IMR-90 (cell line): ENCODE data around the gene OR6X1. TPM values are rescaled to one million over a fixed set of nuclear protein-coding genes. Genes with fewer than 3 reads are reported as not detected.

Source experiments
- ATAC-seq: fragments of 200-7000 bp; cut with Tn5 transposase; 2 replicates; pipeline ENCODE4 v1.9.1; 2020; ENCODE audit warnings: low read depth, mild to moderate bottlenecking, moderate library complexity
- BruUV-seq: library from RNA; stranded (reverse); fragments of 400-500 nt; replicated peaks from 2 replicates; lab custom pipeline; 2021; lab: Mats Ljungman, UMichigan
- CTCF ChIA-PET: fragments of 300-600 bp; formaldehyde crosslinking; extraction: SDS; loops from one replicate; lab custom pipeline; 2021; ENCODE audit warnings: antibody characterized with exemption; lab: Yijun Ruan, JAX
- POLR2A ChIA-PET: fragments of 300-600 bp; sonication (Branson Sonifier 250); formaldehyde crosslinking; loops from one replicate; lab custom pipeline; 2022; ENCODE audit warnings: antibody characterized with exemption; ENCODE audit not compliant: unreplicated experiment; lab: Charles Lee
- DNase-seq: peaks from one replicate; pipeline ENCODE4 v3.0.0; 2013
- H2AFZ ChIP-seq: replicated peaks from 2 replicates; pipeline ENCODE3; 2013; ENCODE audit warnings: low read length, mild to moderate bottlenecking; ENCODE audit not compliant: poor library complexity
- H2AK5ac ChIP-seq: 2 replicates; pipeline ENCODE4 v1.6.1; 2013; ENCODE audit warnings: low read depth, low read length, inconsistent platforms
- H2AK9ac ChIP-seq: replicated peaks from 2 replicates; pipeline ENCODE3; 2013; ENCODE audit warnings: mild to moderate bottlenecking, low read depth, low read length, moderate library complexity; ENCODE audit not compliant: poor library complexity
- H2BK120ac ChIP-seq: 2 replicates; pipeline ENCODE4 v1.6.1; 2013; ENCODE audit warnings: low read depth, low read length, inconsistent platforms
- H2BK15ac ChIP-seq: 3 replicates; pipeline ENCODE4 v1.6.1; 2013; ENCODE audit warnings: low read depth, low read length, inconsistent platforms
- H2BK20ac ChIP-seq: 2 replicates; pipeline ENCODE4 v1.6.1; 2013; ENCODE audit warnings: low read depth, mild to moderate bottlenecking, inconsistent platforms, low read length, moderate library complexity
- H2BK5ac ChIP-seq: 2 replicates; pipeline ENCODE4 v1.6.1; 2013; ENCODE audit warnings: mild to moderate bottlenecking, low read depth, low read length, inconsistent platforms; ENCODE audit not compliant: poor library complexity, severe bottlenecking
- H3K14ac ChIP-seq: replicated peaks from 2 replicates; pipeline ENCODE4 v1.6.1; 2013; ENCODE audit warnings: low read depth, low read length, inconsistent platforms
- H3K18ac ChIP-seq: 2 replicates; pipeline ENCODE4 v1.6.1; 2013; ENCODE audit warnings: low read depth, low read length, control low read depth
- H3K23ac ChIP-seq: 2 replicates; pipeline ENCODE4 v1.6.1; 2013; ENCODE audit warnings: low read depth, low read length, inconsistent platforms
- H3K27ac ChIP-seq: 2 replicates; pipeline ENCODE4 v1.5.1; 2013; ENCODE audit warnings: mild to moderate bottlenecking, control low read depth, low read length; ENCODE audit not compliant: insufficient read depth
- H3K27me3 ChIP-seq: 2 replicates; pipeline ENCODE4 v1.6.1; 2013; ENCODE audit warnings: low read length; ENCODE audit not compliant: control insufficient read depth, insufficient read depth
- H3K36me3 ChIP-seq: 2 replicates; pipeline ENCODE4 v1.6.1; 2013; ENCODE audit warnings: low read length, mixed read lengths; ENCODE audit not compliant: control insufficient read depth, insufficient read depth
- H3K4ac ChIP-seq: 2 replicates; pipeline ENCODE4 v1.6.1; 2013; ENCODE audit warnings: low read depth, low read length, inconsistent platforms
- H3K4me1 ChIP-seq: 2 replicates; pipeline ENCODE4 v1.6.1; 2013; ENCODE audit warnings: low read length, mixed read lengths; ENCODE audit not compliant: control insufficient read depth, insufficient read depth
- H3K4me2 ChIP-seq: 2 replicates; pipeline ENCODE4 v1.6.1; 2013; ENCODE audit warnings: low read depth, mild to moderate bottlenecking, control low read depth, low read length, moderate library complexity
- H3K4me3 ChIP-seq: 2 replicates; pipeline ENCODE4 v1.5.1; 2013; ENCODE audit warnings: low read depth, mild to moderate bottlenecking, control low read depth, low read length, moderate library complexity; ENCODE audit not compliant: insufficient read depth
- H3K56ac ChIP-seq: 2 replicates; pipeline ENCODE4 v1.6.1; 2013; ENCODE audit warnings: low read length, inconsistent platforms; ENCODE audit not compliant: insufficient read depth; ENCODE audit errors: extremely low read depth
- H3K79me1 ChIP-seq, 2 experiments: 2 replicates each; pipeline ENCODE4 v1.6.1; 2013; ENCODE audit warnings: low read length in 2 of 2, inconsistent platforms in 1 of 2, low read depth in 1 of 2
- H3K9ac ChIP-seq: 2 replicates; pipeline ENCODE4 v1.6.1; 2013; ENCODE audit warnings: low read depth, low read length, control low read depth
- H3K9me1 ChIP-seq: 2 replicates; pipeline ENCODE4 v1.6.1; 2013; ENCODE audit warnings: low read length, inconsistent platforms; ENCODE audit not compliant: insufficient read depth
- H3K9me3 ChIP-seq: 2 replicates; pipeline ENCODE4 v1.6.1; 2013; ENCODE audit warnings: low read length; ENCODE audit not compliant: control insufficient read depth, insufficient read depth
- H4K20me1 ChIP-seq: 2 replicates; pipeline ENCODE4 v1.6.1; 2013; ENCODE audit warnings: low read length, inconsistent platforms; ENCODE audit not compliant: insufficient read depth
- H4K5ac ChIP-seq: 2 replicates; pipeline ENCODE4 v1.6.1; 2013; ENCODE audit warnings: mild to moderate bottlenecking, low read depth, low read length, control low read depth
- H4K8ac ChIP-seq, 2 experiments: 2 replicates each; pipeline ENCODE4 v1.6.1; 2013; ENCODE audit warnings: low read depth in 2 of 2, low read length in 2 of 2, control low read depth in 1 of 2, inconsistent platforms in 1 of 2
- H4K91ac ChIP-seq: 2 replicates; pipeline ENCODE4 v1.6.1; 2013; ENCODE audit warnings: low read depth, low read length, inconsistent platforms; ENCODE audit not compliant: insufficient read depth
- CHD1 ChIP-seq: IDR thresholded peaks from 2 replicates; pipeline ENCODE4 v1.6.1; 2012; ENCODE audit warnings: low read depth, low read length, improper control_type of control experiment
- MAFK ChIP-seq: IDR thresholded peaks from 2 replicates; pipeline ENCODE4 v1.6.1; 2012; ENCODE audit warnings: low read depth, low read length, improper control_type of control experiment
- MAZ ChIP-seq: IDR thresholded peaks from 2 replicates; pipeline ENCODE4 v1.6.1; 2012; ENCODE audit warnings: low read depth, mild to moderate bottlenecking, low read length, improper control_type of control experiment, moderate library complexity, borderline replicate concordance
- RCOR1 ChIP-seq: IDR thresholded peaks from 2 replicates; pipeline ENCODE4 v1.6.1; 2012; ENCODE audit warnings: mild to moderate bottlenecking, low read length, improper control_type of control experiment; ENCODE audit not compliant: insufficient replicate concordance
- WGBS, 2 experiments: methylation state at CpG; one replicate each; pipeline versions ENCODE4 v1.1.5 to v1.1.7; 2013; ENCODE audit warnings: missing lambda C conversion rate in 2 of 2; ENCODE audit not compliant: insufficient read length in 1 of 2; ENCODE audit errors: extremely low coverage in 2 of 2; 5-methylcytosine and 5-hydroxymethylcytosine counted together
- dilution Hi-C: fragments of 300-500 bp; cut with HindIII; formaldehyde crosslinking; loops from one replicate; pipeline ENCODE4 v1.14.3; 2018; ENCODE audit warnings: low sequenced_read_pairs; ENCODE audit not compliant: unreplicated experiment
- in situ Hi-C: fragments of 300-500 bp; cut with MboI; formaldehyde crosslinking; loops from 3 replicates; pipeline ENCODE4 v1.14.3; 2019; ENCODE audit warnings: low sequenced_read_pairs, inconsistent platforms, mixed read lengths
- intact Hi-C: fragments of 100-400 bp; cut with micrococcal nuclease; formaldehyde crosslinking; loops from 2 replicates; pipeline ENCODE4 v1.10.0; 2022
- polyA plus RNA-seq, 3 experiments: library from polyadenylated mRNA; depleted of rRNA; stranded (reverse); fragments of >200 nt; gene quantifications; 2 replicates each; pipeline ENCODE4 v1.2.3, GENCODE V29; 2012; ENCODE audit warnings: low replicate concordance in 1 of 3
- total RNA-seq: library from RNA; depleted of rRNA; stranded (reverse); fragments of >200 nt; gene quantifications from 2 replicates; pipeline ENCODE4 v1.2.3, GENCODE V29; 2012

Gene OR6X1
- total and polyA plus RNA-seq, 2 of the 4 experiments (the other 2 are of a cell fraction) = not detected

DNA sequence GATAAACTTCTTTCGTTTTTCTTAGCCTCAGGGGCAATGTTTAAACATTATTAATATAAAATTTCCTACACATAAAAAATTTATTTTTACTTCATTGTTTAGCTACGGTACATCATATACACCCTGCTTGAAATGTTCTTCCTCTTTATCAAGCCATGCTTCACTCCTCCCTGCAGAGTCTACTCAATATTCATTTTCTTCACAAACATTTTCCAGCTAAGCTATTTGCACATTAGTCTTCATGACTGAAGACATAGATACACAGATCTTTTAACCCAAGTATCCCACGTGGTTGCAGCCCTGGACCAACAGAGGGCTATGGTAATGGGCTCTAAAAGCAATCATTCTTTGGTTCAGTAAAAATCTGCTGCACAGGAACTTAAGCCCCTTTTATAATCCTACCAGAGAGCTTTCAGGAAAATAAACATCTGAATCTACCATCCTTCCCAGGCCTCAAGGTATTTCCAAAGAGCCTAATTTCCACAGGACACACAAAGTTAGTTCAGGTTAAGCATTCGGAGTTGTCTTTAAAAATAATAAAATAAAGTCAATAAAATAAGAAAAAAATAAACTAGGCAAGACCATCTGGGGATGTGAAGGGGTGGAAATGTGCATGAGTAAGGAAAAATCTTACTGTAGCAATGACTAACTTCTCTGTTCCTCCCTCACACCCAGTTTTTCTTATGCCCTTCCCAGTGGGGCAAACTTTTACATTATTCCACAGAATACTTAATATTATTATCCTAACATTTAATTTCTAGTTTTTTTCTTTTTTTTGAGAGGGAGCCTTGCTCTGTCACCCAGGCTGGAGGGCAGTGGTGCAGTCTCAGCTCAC lies 21.6 kb upstream of the OR6X1 start (continued):
- no peak for TF ChIP-seq CHD1

- Histone ChIP-seq H4K5ac (no peak overlapping the region), H4K20me1 (no peaks in the 10 kb centered on the region), H3K23ac (no peak overlapping the region), H3K4ac (no peak overlapping the region), H3K4me3 (no peak overlapping the region), H3K9ac (no peak overlapping the region), H2BK20ac (no peak overlapping the region), H2BK5ac (no peak overlapping the region), H2BK15ac (no peak overlapping the region), H4K91ac (no peak overlapping the region), H3K27ac (no peak overlapping the region), H2AFZ (no peak overlapping the region), H3K27me3 (no peaks in the 10 kb centered on the region; the same call in 1 of the 2 replicates), H3K79me1 (no peaks in the 10 kb centered on the region), H3K36me3 (no peaks in the 10 kb centered on the region), H3K4me2 (no peak overlapping the region), H3K9me1 (no peaks in the 10 kb centered on the region), H4K8ac (no peak overlapping the region), H2AK5ac (no peak overlapping the region), H3K56ac (no peak overlapping the region), H3K18ac (no peak overlapping the region), H2BK120ac (no peak overlapping the region), H2AK9ac (no peak overlapping the region), H3K4me1 (no peaks in the 10 kb centered on the region), H3K9me3 (no peaks in the 10 kb centered on the region), H3K14ac (no peak overlapping the region)
- ATAC-seq (no peak), DNase-seq (no peak)
- dilution Hi-C loops (no loop called here), intact Hi-C loops (no loop called here), in situ Hi-C loops (no loop called here)
- BruUV-seq = no TSS peak
- no CpG with 5 or more reads among the region's 1 CpG for WGBS, 2 experiments
- CTCF ChIA-PET = no interaction called here
- TF ChIP-seq MAFK (no peak), MAZ (no peak), RCOR1 (no peak), CHD1 (no peak)
- POLR2A ChIA-PET = no interaction called here
Observed at GRCh38 chr11:123775289-123775688, 21.0 kb upstream of the OR6X1 start.
